SU-DHL-6 (cell line): ENCODE measurements around the gene CES4A.

ENCODE experiments used
- H2AFZ ChIP-seq: fragments of 200-600 bp; sonication (generic); 2 replicates; pipeline ENCODE4 v1.6.1; 2014; ENCODE audit warnings: low read depth, mild to moderate bottlenecking, moderate library complexity, mixed read lengths, antibody characterized with exemption, low read length; ENCODE audit not compliant: severe bottlenecking
- H3F3A ChIP-seq: fragments of 200-600 bp; shearing (Covaris generic); 2 replicates; pipeline ENCODE4 v1.6.0; 2016; ENCODE audit warnings: antibody characterized with exemption, mild to moderate bottlenecking; ENCODE audit not compliant: insufficient read depth
- H3K27ac ChIP-seq: fragments of 200-600 bp; sonication (generic); 2 replicates; pipeline ENCODE4 v1.5.1; 2016; ENCODE audit warnings: low read depth, mild to moderate bottlenecking, low read length, moderate library complexity, mixed read lengths
- H3K27me3 ChIP-seq: fragments of 200-600 bp; sonication (generic), shearing (Covaris generic); 2 replicates; pipeline ENCODE4 v1.6.0; 2014; ENCODE audit warnings: mild to moderate bottlenecking, low read length
- H3K36me3 ChIP-seq: fragments of 200-600 bp; sonication (generic); 2 replicates; pipeline ENCODE4 v1.6.1; 2014; ENCODE audit warnings: mild to moderate bottlenecking, low read length, mixed read lengths
- H3K4me2 ChIP-seq: fragments of 300-600, 200-600 bp; shearing (Covaris generic), sonication (generic); 2 replicates; pipeline ENCODE4 v1.6.0; 2014; ENCODE audit warnings: low read length, low read depth, mild to moderate bottlenecking; ENCODE audit not compliant: poor library complexity, severe bottlenecking
- H3K4me3 ChIP-seq: fragments of 200-600 bp; sonication (generic); 2 replicates; pipeline ENCODE4 v1.5.1; 2014; ENCODE audit warnings: antibody characterized with exemption, low read length, mild to moderate bottlenecking, mixed read lengths; ENCODE audit not compliant: insufficient read depth, poor library complexity, severe bottlenecking
- H3K79me2 ChIP-seq: fragments of 200-600 bp; sonication (generic); 2 replicates; pipeline ENCODE4 v1.6.1; 2014; ENCODE audit warnings: mild to moderate bottlenecking, low read length, moderate library complexity; ENCODE audit not compliant: insufficient read depth
- H3K9ac ChIP-seq: fragments of 200-600 bp; sonication (generic); 2 replicates; pipeline ENCODE4 v1.7.0; 2014; ENCODE audit warnings: mild to moderate bottlenecking, low read length
- H3K9me2 ChIP-seq: fragments of 200-600 bp; sonication (generic); replicated peaks from 2 replicates; pipeline ENCODE4 v1.6.1; 2014; ENCODE audit warnings: low read length; ENCODE audit not compliant: insufficient read depth
- H3K9me3 ChIP-seq: fragments of 200-600 bp; sonication (generic); 2 replicates; pipeline ENCODE4 v1.6.1; 2014; ENCODE audit warnings: low read length, mixed read lengths; ENCODE audit not compliant: insufficient read depth
- H4K20me1 ChIP-seq: fragments of 200-600 bp; sonication (generic); 2 replicates; pipeline ENCODE4 v1.6.1; 2014; ENCODE audit warnings: low read depth, mild to moderate bottlenecking, antibody characterized with exemption, low read length, moderate library complexity, mixed read lengths
- CTCF ChIP-seq: fragments of 200-600 bp; sonication (generic); IDR thresholded peaks from one replicate; pipeline ENCODE4 v1.5.1; 2017; ENCODE audit warnings: antibody characterized with exemption, mild to moderate bottlenecking, low read length, moderate library complexity; ENCODE audit not compliant: insufficient read depth, poor library complexity, severe bottlenecking
- EZH2phosphoT487 ChIP-seq: fragments of 200-600 bp; sonication (generic), shearing (Covaris generic); conservative IDR thresholded peaks from 2 replicates; pipeline ENCODE4 v1.6.1; 2018; ENCODE audit warnings: mild to moderate bottlenecking, antibody characterized with exemption, low read length, moderate library complexity, mixed read lengths

The CES4A gene

GRCh38 chr16:66958857-66959703, 29.3 kb upstream of the CES4A start:
- Histone ChIP-seq H3K9me3 (no peaks in the 10 kb centered on the region), H3K36me3 (no peaks in the 10 kb centered on the region), H3K9ac (no peak overlapping the region), H3K4me2 (no peak overlapping the region), H3F3A (no peaks in the 10 kb centered on the region), H2AFZ (no peak overlapping the region), H3K9me2 (no peaks in the 10 kb centered on the region), H3K79me2 (no peaks in the 10 kb centered on the region), H3K27ac (no peak overlapping the region), H3K27me3 (no peaks in the 10 kb centered on the region), H4K20me1 (no peaks in the 10 kb centered on the region), H3K4me3 (no peak overlapping the region)
- TF ChIP-seq EZH2phosphoT487 (no peak), CTCF (no peak)

- no peak overlapping the region for H3K9ac ChIP-seq
- H3K79me2 ChIP-seq = no peaks in the 10 kb centered on the region
- H3K36me3 ChIP-seq = no peaks in the 10 kb centered on the region
- H3K9me2 ChIP-seq = no peaks in the 10 kb centered on the region
- H3K9me3 ChIP-seq = no peaks in the 10 kb centered on the region
- H3K4me2 ChIP-seq = no peak overlapping the region
- H4K20me1 ChIP-seq = no peaks in the 10 kb centered on the region
- H3K27ac ChIP-seq = no peak overlapping the region
- H3F3A ChIP-seq = no peaks in the 10 kb centered on the region
- no peak overlapping the region for H3K4me3 ChIP-seq
- H3K27me3 ChIP-seq = no peaks in the 10 kb centered on the region
- TF ChIP-seq EZH2phosphoT487 (no peak), CTCF (no peak)
- no peak overlapping the region for H2AFZ ChIP-seq
Measured at GRCh38 chr16:66959704-66960161, 28.7 kb upstream of the CES4A start.

DNA sequence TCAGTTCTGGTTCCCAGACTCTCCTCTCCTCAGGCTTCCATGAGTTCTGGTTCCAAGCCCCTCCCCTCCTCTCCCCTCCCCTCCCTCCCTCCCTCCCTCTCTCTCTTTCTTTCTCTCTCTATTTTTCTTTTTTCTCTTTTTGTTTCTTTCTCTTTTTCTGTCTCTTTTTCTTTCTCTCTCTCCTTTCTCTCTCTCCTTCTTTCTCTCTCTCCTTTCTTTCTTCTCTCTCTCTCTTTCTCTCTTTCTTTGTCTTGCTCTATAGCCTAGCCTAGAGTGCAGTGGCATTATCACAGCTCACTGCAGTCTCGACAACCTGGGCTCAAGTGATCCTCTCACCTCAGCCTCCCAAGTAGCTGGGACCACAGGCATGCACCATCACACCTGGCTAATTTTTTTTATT, 28.1 kb upstream of the CES4A start:
- Histone ChIP-seq H3K79me2 (no peaks in the 10 kb centered on the region), H3K9me2 (no peaks in the 10 kb centered on the region), H3F3A (no peaks in the 10 kb centered on the region), H3K9ac (no peak overlapping the region), H3K27ac (no peak overlapping the region), H3K27me3 (no peaks in the 10 kb centered on the region), H3K4me2 (no peak overlapping the region), H3K9me3 (no peaks in the 10 kb centered on the region), H4K20me1 (no peaks in the 10 kb centered on the region), H3K36me3 (no peaks in the 10 kb centered on the region), H3K4me3 (no peak overlapping the region), H2AFZ (no peak overlapping the region)
- TF ChIP-seq EZH2phosphoT487 (no peak), CTCF (no peak)
